GM10248 (cell line): ENCODE measurements around the gene FUT2.

ENCODE experiments used
- CTCF ChIA-PET: fragments of 300-600 bp; sonication (Branson Sonifier 250); formaldehyde crosslinking; extraction: SDS; loops from one replicate; lab custom pipeline; 2021; ENCODE audit warnings: antibody characterized with exemption; lab: Yijun Ruan, JAX
- POLR2A ChIA-PET: fragments of 350-650 bp; sonication (Branson Sonifier 250); formaldehyde crosslinking; extraction: SDS; loops from one replicate; lab custom pipeline; 2020; ENCODE audit warnings: antibody characterized with exemption; lab: Yijun Ruan, JAX
- DNase-seq: peaks from one replicate; pipeline ENCODE4 v3.0.0; 2012; ENCODE audit errors: extremely low spot score
- CTCF ChIP-seq: IDR thresholded peaks from 2 replicates; pipeline ENCODE4 v1.5.1; 2012; ENCODE audit warnings: mild to moderate bottlenecking, low read depth; ENCODE audit errors: extremely low read depth, missing control alignments, control extremely low read depth

The FUT2 gene

GRCh38 chr19:48752496-48753365, 57.0 kb downstream of the FUT2 start, which contains the start of gene FUT1:
Gene FUT1 (minus strand): TSS chr19:48752641. CDS start chr19:48751281, 1,360 bp downstream.
- no peak for TF ChIP-seq CTCF
- POLR2A ChIA-PET = no interaction called here
- CTCF ChIA-PET = no interaction called here
- DNase-seq = no peak

DNA sequence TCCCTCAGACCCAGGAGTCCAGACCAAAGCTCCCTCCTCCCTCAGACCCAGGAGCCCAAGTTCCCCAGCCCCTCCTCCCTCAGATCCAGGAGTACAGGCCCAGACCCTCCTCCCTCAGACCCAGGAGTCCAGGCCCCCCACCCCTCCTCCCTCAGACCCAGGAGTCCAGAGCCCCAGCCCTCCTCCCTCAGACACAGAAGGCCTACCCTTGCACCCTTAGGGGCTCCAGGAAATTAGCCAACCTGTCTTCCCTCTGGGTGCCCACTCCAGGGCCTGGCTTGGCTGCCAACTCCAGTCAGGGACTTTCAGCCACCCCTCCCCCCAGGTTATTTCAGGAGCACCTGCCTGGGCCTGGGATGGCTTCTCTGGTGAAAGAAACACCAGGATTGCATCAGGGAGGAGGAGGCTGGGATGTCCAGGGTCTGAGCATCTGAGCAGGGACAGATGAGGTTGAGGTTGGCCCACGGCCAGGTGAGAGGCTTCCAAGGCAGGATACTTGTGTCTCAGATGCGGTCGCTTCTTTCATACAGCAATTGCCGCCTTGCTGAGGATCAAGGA, 59.4 kb downstream of the FUT2 start, which contains the start of gene FGF21:
Gene FGF21 (plus strand): TSS at position 441 of the 558 bp plus-strand sequence. CDS start 713 bp downstream, outside the sequence.
- no peak for DNase-seq
- ChIA-PET POLR2A (interaction anchor here (0.6 kb wide), 1 partner anchor 138 kb away, joined by 6 read pairs; no protein-coding TSS in a partner anchor), CTCF (no interaction called here)
- no peak for TF ChIP-seq CTCF
